Measurements from ENCODE around the gene SYT7.

SYT7 gene

DNA sequence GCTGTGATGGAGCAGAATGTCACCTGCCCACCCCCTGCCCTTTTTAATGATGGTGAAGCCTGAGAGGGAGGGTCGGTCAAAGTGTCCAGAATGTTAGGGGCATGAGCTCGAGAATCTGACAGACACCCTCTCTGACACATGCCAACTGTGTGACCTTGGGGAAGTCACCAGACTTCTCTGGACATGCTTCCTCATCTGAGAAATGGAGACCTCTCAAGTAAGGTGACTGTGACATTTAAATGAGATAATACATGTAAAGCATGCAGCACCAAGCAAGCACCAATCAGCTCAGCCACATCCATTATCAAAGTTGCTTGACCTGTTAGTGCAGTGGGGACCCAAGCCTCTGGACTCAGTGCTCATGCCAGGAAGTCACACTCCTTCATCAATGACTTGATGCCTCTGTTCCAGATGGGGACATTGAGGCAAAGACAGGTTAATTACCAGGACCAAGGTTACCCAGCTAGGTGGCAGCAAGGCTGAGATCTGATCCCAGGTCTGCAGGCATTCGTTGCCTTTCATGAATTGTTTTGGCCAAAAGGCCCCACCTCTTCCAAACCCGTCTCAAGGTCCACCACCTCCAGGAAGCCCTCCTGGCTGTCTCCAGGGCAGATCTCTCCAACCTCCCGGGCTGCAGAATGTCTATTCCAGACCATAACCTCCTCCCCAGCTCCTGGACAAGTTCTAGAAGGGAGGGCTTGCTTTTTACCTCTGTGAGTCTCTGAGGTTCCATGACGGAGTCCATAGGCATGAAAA, 38.8 kb upstream of the SYT7 start:
- no peak overlapping the region for H2AK5ac ChIP-seq (ENCODE audit: low read length)
- H3K4me3 ChIP-seq (ENCODE audit: low read depth, low read length): no peak overlapping the region
- no peak overlapping the region for H2AFZ ChIP-seq (ENCODE audit: insufficient read depth, low read length, poor library complexity)
- no peak overlapping the region for H3K4me2 ChIP-seq (ENCODE audit: low read length)
- no peak overlapping the region for H2BK12ac ChIP-seq (ENCODE audit: low read length)
- no peak for DNase-seq
- no peak overlapping the region for H3K14ac ChIP-seq (ENCODE audit: low read length)
- no CpG with 5 or more reads among the region's 6 CpGs for WGBS (ENCODE audit: extremely low coverage, insufficient coverage, insufficient read length)
- H3K18ac ChIP-seq (ENCODE audit: low read length): no peak overlapping the region
- no peak overlapping the region for H3K27ac ChIP-seq (ENCODE audit: low read depth, low read length)
- no peak overlapping the region for H4K12ac ChIP-seq (ENCODE audit: low read depth, low read length)
- no peak overlapping the region for H3K9ac ChIP-seq (ENCODE audit: low read length)
- H3K23ac ChIP-seq (ENCODE audit: low read length): no peak overlapping the region
- peaks cover 9 to 15% of the 10 kb centered on the region in 2 experiments for H3K4me1 ChIP-seq (ENCODE audit: control insufficient read depth in 1 of 2, insufficient read depth in 2 of 2, low read length in 2 of 2)
- no peak overlapping the region for H4K91ac ChIP-seq (ENCODE audit: low read depth, low read length)
- no peak overlapping the region for H2BK5ac ChIP-seq (ENCODE audit: low read depth, low read length, poor library complexity)
- no peaks in the 10 kb centered on the region for H3K9me3 ChIP-seq (ENCODE audit: insufficient read depth, low read depth, low read length)
- no peaks in the 10 kb centered on the region for H3K79me1 ChIP-seq (ENCODE audit: low read length)
- no peaks in the 10 kb centered on the region for H3K27me3 ChIP-seq (ENCODE audit: insufficient read depth, low read length)
- no peaks in the 10 kb centered on the region for H3K36me3 ChIP-seq (ENCODE audit: control insufficient read depth in 1 of 2, insufficient read depth in 2 of 2, low read length in 2 of 2)
- no peaks in the 10 kb centered on the region for H3K79me2 ChIP-seq (ENCODE audit: control insufficient read depth, insufficient read depth, low read length, poor library complexity)
- H4K8ac ChIP-seq (ENCODE audit: low read depth, low read length): no peak overlapping the region
- no peak overlapping the region for H3K4ac ChIP-seq (ENCODE audit: low read depth, low read length)
- H2BK120ac ChIP-seq (ENCODE audit: insufficient read depth, low read length, poor library complexity): no peak overlapping the region

- H4K8ac ChIP-seq (ENCODE audit: low read depth, low read length): no peak overlapping the region
- no peak overlapping the region for H2BK12ac ChIP-seq (ENCODE audit: low read length)
- no peak overlapping the region for H2BK120ac ChIP-seq (ENCODE audit: insufficient read depth, low read length, poor library complexity)
- WGBS (ENCODE audit: extremely low coverage, insufficient coverage, insufficient read length): no CpG with 5 or more reads among the region's 5 CpGs
- no peak overlapping the region for H3K27ac ChIP-seq (ENCODE audit: low read depth, low read length)
- no peak overlapping the region for H3K4me3 ChIP-seq (ENCODE audit: low read depth, low read length)
- peaks cover 9 to 15% of the 10 kb centered on the region in 2 experiments for H3K4me1 ChIP-seq (ENCODE audit: control insufficient read depth in 1 of 2, insufficient read depth in 2 of 2, low read length in 2 of 2)
- H4K12ac ChIP-seq (ENCODE audit: low read depth, low read length): no peak overlapping the region
- no peak overlapping the region for H2BK5ac ChIP-seq (ENCODE audit: low read depth, low read length, poor library complexity)
- H3K14ac ChIP-seq (ENCODE audit: low read length): no peak overlapping the region
- DNase-seq: no peak
- H3K79me1 ChIP-seq (ENCODE audit: low read length): no peaks in the 10 kb centered on the region
- no peak overlapping the region for H2AK5ac ChIP-seq (ENCODE audit: low read length)
- H3K9ac ChIP-seq (ENCODE audit: low read length): no peak overlapping the region
- no peaks in the 10 kb centered on the region for H3K27me3 ChIP-seq (ENCODE audit: insufficient read depth, low read length)
- no peaks in the 10 kb centered on the region for H3K9me3 ChIP-seq (ENCODE audit: insufficient read depth, low read depth, low read length)
- H3K36me3 ChIP-seq (ENCODE audit: control insufficient read depth in 1 of 2, insufficient read depth in 2 of 2, low read length in 2 of 2): no peaks in the 10 kb centered on the region
- no peak overlapping the region for H3K4me2 ChIP-seq (ENCODE audit: low read length)
- H3K79me2 ChIP-seq (ENCODE audit: control insufficient read depth, insufficient read depth, low read length, poor library complexity): no peaks in the 10 kb centered on the region
- H3K4ac ChIP-seq (ENCODE audit: low read depth, low read length): no peak overlapping the region
- no peak overlapping the region for H4K91ac ChIP-seq (ENCODE audit: low read depth, low read length)
- H2AFZ ChIP-seq (ENCODE audit: insufficient read depth, low read length, poor library complexity): no peak overlapping the region
- no peak overlapping the region for H3K23ac ChIP-seq (ENCODE audit: low read length)
- H3K18ac ChIP-seq (ENCODE audit: low read length): no peak overlapping the region
Measured at GRCh38 chr11:61618978-61619377, 38.1 kb upstream of the SYT7 start.

DNA sequence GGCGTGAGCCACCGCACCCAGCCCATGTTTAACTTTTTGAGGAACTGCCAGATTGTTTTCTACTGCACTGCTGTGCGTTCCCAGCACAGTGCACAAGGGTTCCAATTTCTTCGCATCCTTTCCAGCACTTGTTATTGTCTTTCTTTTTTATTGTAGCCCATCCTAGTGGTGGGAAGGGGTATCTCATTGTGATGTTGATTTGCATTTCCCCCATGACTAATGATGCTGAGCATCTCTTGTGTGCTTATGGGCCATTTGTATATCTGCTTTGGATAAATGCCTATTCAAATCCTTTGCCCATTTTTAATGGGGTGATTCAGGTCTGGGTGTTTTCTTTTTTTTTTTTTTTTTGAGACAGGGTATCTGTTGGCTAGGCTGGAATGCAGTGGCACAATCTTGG, 36.6 kb upstream of the SYT7 start:
- DNase-seq: no peak
- Histone ChIP-seq H3K4me3 (ENCODE audit: low read depth, low read length) (no peak overlapping the region), H3K79me1 (ENCODE audit: low read length) (no peaks in the 10 kb centered on the region), H4K8ac (ENCODE audit: low read depth, low read length) (no peak overlapping the region), H2BK12ac (ENCODE audit: low read length) (no peak overlapping the region), H2AFZ (ENCODE audit: insufficient read depth, low read length, poor library complexity) (no peak overlapping the region), H2BK5ac (ENCODE audit: low read depth, low read length, poor library complexity) (no peak overlapping the region), H3K9me3 (ENCODE audit: insufficient read depth, low read depth, low read length) (no peaks in the 10 kb centered on the region), H3K79me2 (ENCODE audit: control insufficient read depth, insufficient read depth, low read length, poor library complexity) (no peaks in the 10 kb centered on the region), H3K4me2 (ENCODE audit: low read length) (no peak overlapping the region), H4K91ac (ENCODE audit: low read depth, low read length) (no peak overlapping the region), H3K23ac (ENCODE audit: low read length) (no peak overlapping the region), H3K36me3 (ENCODE audit: control insufficient read depth in 1 of 2, insufficient read depth in 2 of 2, low read length in 2 of 2) (no peaks in the 10 kb centered on the region), H2AK5ac (ENCODE audit: low read length) (no peak overlapping the region), H3K9ac (ENCODE audit: low read length) (no peak overlapping the region), H3K14ac (ENCODE audit: low read length) (no peak overlapping the region), H3K4me1 (ENCODE audit: control insufficient read depth in 1 of 2, insufficient read depth in 2 of 2, low read length in 2 of 2) (peaks cover 9 to 15% of the 10 kb centered on the region in 2 experiments), H3K27ac (ENCODE audit: low read depth, low read length) (no peak overlapping the region), H3K27me3 (ENCODE audit: insufficient read depth, low read length) (no peaks in the 10 kb centered on the region), H4K12ac (ENCODE audit: low read depth, low read length) (no peak overlapping the region), H3K18ac (ENCODE audit: low read length) (no peak overlapping the region), H3K4ac (ENCODE audit: low read depth, low read length) (no peak overlapping the region), H2BK120ac (ENCODE audit: insufficient read depth, low read length, poor library complexity) (no peak overlapping the region)
- no CpG with 5 or more reads among the region's 4 CpGs for WGBS (ENCODE audit: extremely low coverage, insufficient coverage, insufficient read length)

- Histone ChIP-seq H2BK120ac (ENCODE audit: insufficient read depth, low read length, poor library complexity) (no peak overlapping the region), H3K79me1 (ENCODE audit: low read length) (no peaks in the 10 kb centered on the region), H3K23ac (ENCODE audit: low read length) (no peak overlapping the region), H4K91ac (ENCODE audit: low read depth, low read length) (no peak overlapping the region), H2BK5ac (ENCODE audit: low read depth, low read length, poor library complexity) (no peak overlapping the region), H3K27ac (ENCODE audit: low read depth, low read length) (no peak overlapping the region), H3K9ac (ENCODE audit: low read length) (no peak overlapping the region), H2BK12ac (ENCODE audit: low read length) (no peak overlapping the region), H4K8ac (ENCODE audit: low read depth, low read length) (no peak overlapping the region), H3K36me3 (ENCODE audit: control insufficient read depth in 1 of 2, insufficient read depth in 2 of 2, low read length in 2 of 2) (no peaks in the 10 kb centered on the region), H3K79me2 (ENCODE audit: control insufficient read depth, insufficient read depth, low read length, poor library complexity) (no peaks in the 10 kb centered on the region), H3K4me2 (ENCODE audit: low read length) (no peak overlapping the region), H3K4me1 (ENCODE audit: control insufficient read depth in 1 of 2, insufficient read depth in 2 of 2, low read length in 2 of 2) (peaks cover 8 to 9% of the 10 kb centered on the region in 2 experiments), H3K4me3 (ENCODE audit: low read depth, low read length) (no peak overlapping the region), H2AK5ac (ENCODE audit: low read length) (no peak overlapping the region), H4K12ac (ENCODE audit: low read depth, low read length) (no peak overlapping the region), H3K4ac (ENCODE audit: low read depth, low read length) (no peak overlapping the region), H3K27me3 (ENCODE audit: insufficient read depth, low read length) (no peaks in the 10 kb centered on the region), H3K9me3 (ENCODE audit: insufficient read depth, low read depth, low read length) (peaks cover 3% of the 10 kb centered on the region), H3K18ac (ENCODE audit: low read length) (no peak overlapping the region), H3K14ac (ENCODE audit: low read length) (no peak overlapping the region), H2AFZ (ENCODE audit: insufficient read depth, low read length, poor library complexity) (no peak overlapping the region)
- DNase-seq: no peak
- no CpG with 5 or more reads among the region's 2 CpGs for WGBS (ENCODE audit: extremely low coverage, insufficient coverage, insufficient read length)
Measured at GRCh38 chr11:61616434-61616833, 35.6 kb upstream of the SYT7 start.

All from trophoblast cell (in vitro differentiated cells and primary cell).